ENCODE measurements around the gene NAALADL2.

- TF ChIP-seq CTCF (IDR thresholded peaks at IDR 0.05) (no peak), POLR2A (IDR thresholded peaks at IDR 0.05) (no peak), POLR2AphosphoS5 (IDR thresholded peaks at IDR 0.05) (no peak), EP300 (IDR thresholded peaks at IDR 0.05) (no peak)
Observed at GRCh38 chr3:175422744-175423143, 563.6 kb downstream of the NAALADL2 start.

All from upper lobe of left lung (tissue), 4 donors.